Common myeloid progenitor, CD34-positive (primary cell): ENCODE data around the gene GPR149.

Experiments
- CTCF ChIA-PET: fragments of 350-600 bp; sonication (Branson Sonifier 250); formaldehyde crosslinking; loops from one replicate; lab custom pipeline; 2021; ENCODE audit warnings: antibody characterized with exemption; lab: Charles Lee
- POLR2A ChIA-PET: fragments of 350-600 bp; sonication (Branson Sonifier 250); formaldehyde crosslinking; loops from one replicate; lab custom pipeline; 2021; ENCODE audit warnings: antibody characterized with exemption; lab: Charles Lee
- DNase-seq, 3 donors: peaks; one replicate each; pipeline versions ENCODE4 v3.0.0 to v3.0.0-alpha.2; 2013
- H3K27ac ChIP-seq, 2 experiments: 1 replicate in 1 of 2; 2 replicates in 1 of 2; pipeline ENCODE4 v1.7.0; 2013; ENCODE audit warnings: inconsistent platforms in 2 of 2, low read length in 2 of 2, mild to moderate bottlenecking in 2 of 2, low read depth in 1 of 2, moderate library complexity in 1 of 2; ENCODE audit not compliant: severe bottlenecking in 2 of 2, insufficient read depth in 1 of 2, poor library complexity in 1 of 2
- H3K27me3 ChIP-seq, 5 experiments: replicated peaks in 2 of 5; 1 replicate in 3 of 5; 2 replicates in 2 of 5; pipeline versions ENCODE4 v1.6.1 to v1.7.0; 2013; ENCODE audit warnings: low read length in 4 of 5, mild to moderate bottlenecking in 2 of 5, moderate library complexity in 2 of 5, inconsistent platforms in 1 of 5; ENCODE audit not compliant: insufficient read depth in 5 of 5, control insufficient read depth in 4 of 5
- H3K36me3 ChIP-seq, 4 experiments: 1 replicate in 2 of 4; 2 replicates in 2 of 4; pipeline versions ENCODE4 v1.6.1 to v1.7.0; 2013; ENCODE audit warnings: low read length in 3 of 4, control low read depth in 1 of 4, mild to moderate bottlenecking in 1 of 4; ENCODE audit not compliant: control insufficient read depth in 4 of 4, insufficient read depth in 4 of 4
- H3K4me1 ChIP-seq, 4 experiments: 1 replicate in 3 of 4; 2 replicates in 1 of 4; pipeline versions ENCODE4 v1.6.1 to v1.7.1; 2013; ENCODE audit warnings: low read length in 3 of 4, mild to moderate bottlenecking in 3 of 4, control low read depth in 1 of 4, inconsistent platforms in 1 of 4, moderate library complexity in 1 of 4; ENCODE audit not compliant: control insufficient read depth in 4 of 4, insufficient read depth in 4 of 4; ENCODE audit errors: control extremely low read depth in 1 of 4
- H3K4me3 ChIP-seq, 7 experiments: 1 replicate in 4 of 7; 2 replicates in 3 of 7; pipeline versions ENCODE4 v1.5.1 to v1.7.0; 2013; ENCODE audit warnings: mild to moderate bottlenecking in 7 of 7, low read length in 6 of 7, moderate library complexity in 6 of 7, inconsistent platforms in 2 of 7, low read depth in 2 of 7, control low read depth in 1 of 7; ENCODE audit not compliant: insufficient read depth in 4 of 7, control insufficient read depth in 1 of 7; ENCODE audit errors: extremely low read depth in 1 of 7
- H3K9me3 ChIP-seq, 5 experiments: 1 replicate in 4 of 5; 2 replicates in 1 of 5; pipeline versions ENCODE4 v1.6.1 to v1.7.1; 2013; ENCODE audit warnings: low read length in 4 of 5, mild to moderate bottlenecking in 2 of 5, inconsistent platforms in 1 of 5, low read depth in 1 of 5, moderate library complexity in 1 of 5; ENCODE audit not compliant: control insufficient read depth in 4 of 5, insufficient read depth in 2 of 5; ENCODE audit errors: control extremely low read depth in 1 of 5
- WGBS: methylation state at CpG from one replicate; pipeline ENCODE4 v1.1.5; 2013; ENCODE audit not compliant: insufficient coverage; 5-methylcytosine and 5-hydroxymethylcytosine counted together

GPR149 gene

GRCh38 chr3:154323891-154324738 is 105.9 kb downstream of the GPR149 start, which contains the start of gene DHX36:
Gene DHX36, minus strand, starts transcription at chr3:154324487. Its CDS starts 71 bp downstream, at chr3:154324416.
- CTCF ChIA-PET: interaction anchor here (0.9 to 1.4 kb wide), 2 partner anchors 11 to 13 kb away, joined by 3 to 6 read pairs; no protein-coding TSS in a partner anchor

GRCh38 chr3:154316974-154317767 is 112.8 kb downstream of the GPR149 start:
- Histone ChIP-seq H3K27ac (no peak overlapping the region), H3K4me1 (peaks cover 0 to 14% (median 3%) of the 10 kb centered on the region in 4 experiments), H3K27me3 (no peaks in the 10 kb centered on the region), H3K4me3 (no peak overlapping the region), H3K9me3 (no peaks in the 10 kb centered on the region), H3K36me3 (peaks cover 4 to 50% (median 18%) of the 10 kb centered on the region in 4 experiments)
- WGBS: 75% methylated on average over 5 of the region's 5 CpGs
- no peak for DNase-seq
- ChIA-PET CTCF (no interaction called here), POLR2A (no interaction called here)

More at GRCh38 chr3:154323891-154324738, 105.9 kb downstream of the GPR149 start, which contains the start of gene DHX36:
- Histone ChIP-seq H3K27me3 (no peaks in the 10 kb centered on the region), H3K4me1 (peaks cover 5 to 23% (median 10%) of the 10 kb centered on the region in 4 experiments), H3K4me3 (peak within 1 kb of the TSS; percentile 49 to 97 (median 82)), H3K27ac (peak within 1 kb of the TSS; percentile 90 to 96), H3K36me3 (peaks cover 0 to 21% (median 1%) of the 10 kb centered on the region in 4 experiments), H3K9me3 (no peaks in the 10 kb centered on the region)
- 0% methylated on average over 27 of the region's 45 CpGs for WGBS
- peak; percentile 98 for DNase-seq
- POLR2A ChIA-PET: no interaction called here

DNA sequence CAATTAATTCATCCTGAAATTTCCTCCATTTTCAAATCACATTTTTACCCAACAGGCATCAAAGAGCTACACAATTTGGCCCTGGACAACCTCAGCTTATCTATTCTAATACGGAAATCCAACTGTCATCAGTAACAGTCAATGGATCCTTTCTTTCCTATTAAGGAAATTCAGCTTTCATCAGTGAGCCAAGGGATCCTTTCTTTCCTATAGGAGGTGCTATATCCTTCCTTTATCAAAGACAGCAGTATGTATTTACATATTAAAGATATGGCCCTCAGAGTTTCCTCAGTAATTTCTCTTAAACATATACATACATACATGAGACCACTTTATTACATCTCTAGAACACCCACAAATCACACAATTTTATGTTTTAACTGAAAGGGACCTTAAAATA is 115.8 kb downstream of the GPR149 start:
- ChIA-PET CTCF (interaction anchor here (1.0 to 1.2 kb wide), 2 partner anchors 31 to 56 kb away, joined by 3 read pairs; no protein-coding TSS in a partner anchor), POLR2A (no interaction called here)
- H3K36me3 ChIP-seq: peaks cover 5 to 44% (median 26%) of the 10 kb centered on the region in 4 experiments
- peaks cover 0 to 8% (median 0%) of the 10 kb centered on the region in 4 experiments for H3K4me1 ChIP-seq
- H3K27me3 ChIP-seq: no peaks in the 10 kb centered on the region
- no peak for DNase-seq
- no peak overlapping the region for H3K27ac ChIP-seq
- no peaks in the 10 kb centered on the region for H3K9me3 ChIP-seq
- 90% methylated on average over 1 of the region's 1 CpG for WGBS
- no peak overlapping the region for H3K4me3 ChIP-seq

DNA sequence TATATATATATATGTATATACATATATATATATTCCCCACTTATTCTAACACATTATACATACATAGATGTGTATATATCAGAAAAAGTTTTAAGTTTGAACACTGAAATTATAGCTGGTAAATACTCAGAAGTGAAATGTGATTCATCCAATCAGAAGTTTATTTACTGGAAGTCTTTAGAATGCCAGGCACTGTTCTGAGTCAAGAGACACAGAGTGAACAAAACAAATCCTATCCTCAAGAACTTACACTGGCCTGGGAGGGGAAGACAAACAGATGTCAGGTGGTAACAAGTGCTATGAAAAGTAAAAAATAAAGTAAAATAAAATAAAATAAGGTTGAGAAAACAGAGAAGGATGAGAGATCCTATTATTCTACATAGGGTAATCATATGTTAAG is 119.2 kb downstream of the GPR149 start:
- ChIA-PET POLR2A (no interaction called here), CTCF (interaction anchor here (0.9 kb wide), 1 partner anchor 10 kb away, joined by 3 read pairs; no protein-coding TSS in a partner anchor)
- no peaks in the 10 kb centered on the region for H3K4me1 ChIP-seq
- no peak overlapping the region for H3K4me3 ChIP-seq
- no peaks in the 10 kb centered on the region for H3K27me3 ChIP-seq
- H3K27ac ChIP-seq: no peak overlapping the region
- peaks cover 5 to 58% (median 33%) of the 10 kb centered on the region in 4 experiments for H3K36me3 ChIP-seq
- DNase-seq: no peak
- H3K9me3 ChIP-seq: no peaks in the 10 kb centered on the region

- Histone ChIP-seq H3K27me3 (no peaks in the 10 kb centered on the region), H3K4me1 (no peaks in the 10 kb centered on the region), H3K9me3 (no peaks in the 10 kb centered on the region), H3K27ac (no peak overlapping the region), H3K4me3 (no peak overlapping the region), H3K36me3 (peaks cover 9 to 62% (median 42%) of the 10 kb centered on the region in 4 experiments)
- CTCF ChIA-PET: no interaction called here
- POLR2A ChIA-PET: no interaction called here
- no peak for DNase-seq
Observed at GRCh38 chr3:154307363-154307762, 122.6 kb downstream of the GPR149 start.

GRCh38 chr3:154304936-154305335 is 125.1 kb downstream of the GPR149 start:
- ChIA-PET CTCF (no interaction called here), POLR2A (no interaction called here)
- no peaks in the 10 kb centered on the region for H3K27me3 ChIP-seq
- no peaks in the 10 kb centered on the region for H3K9me3 ChIP-seq
- DNase-seq: no peak
- no peak overlapping the region for H3K4me3 ChIP-seq
- no peak overlapping the region for H3K27ac ChIP-seq
- no peaks in the 10 kb centered on the region for H3K4me1 ChIP-seq
- peaks cover 17 to 79% (median 50%) of the 10 kb centered on the region in 4 experiments for H3K36me3 ChIP-seq
- 80% methylated on average over 1 of the region's 3 CpGs for WGBS
